Neutrophil (primary cell): ENCODE measurements around the gene FGFRL1.

Experiments used
- H3K27ac ChIP-seq: fragments of 200-600 bp; sonication (generic); 2 replicates; pipeline ENCODE4 v1.5.1; 2016; ENCODE audit warnings: mild to moderate bottlenecking, moderate library complexity
- H3K27me3 ChIP-seq: fragments of 200-600 bp; sonication (generic); 2 replicates; pipeline ENCODE4 v1.6.0; 2016; ENCODE audit warnings: mild to moderate bottlenecking
- H3K36me3 ChIP-seq: fragments of 200-600 bp; sonication (generic); 2 replicates; pipeline ENCODE4 v1.5.1; 2017
- H3K4me1 ChIP-seq, 2 experiments: fragments of 200-600 bp in 1 of 2; sonication (generic) in 1 of 2; 1 replicate in 1 of 2; 2 replicates in 1 of 2; pipeline versions ENCODE4 v1.5.1 to v1.6.1; 2013 to 2016; ENCODE audit warnings: low read depth in 1 of 2, low read length in 1 of 2, mild to moderate bottlenecking in 1 of 2, moderate library complexity in 1 of 2; ENCODE audit not compliant: control insufficient read depth in 1 of 2, insufficient read depth in 1 of 2
- H3K4me3 ChIP-seq, 2 experiments: fragments of 200-600 bp in 1 of 2; sonication (generic) in 1 of 2; 1 replicate in 1 of 2; 2 replicates in 1 of 2; pipeline ENCODE4 v1.5.1; 2013 to 2016; ENCODE audit warnings: low read depth in 1 of 2, low read length in 1 of 2, mild to moderate bottlenecking in 1 of 2, moderate library complexity in 1 of 2
- H3K9me3 ChIP-seq: fragments of 200-600 bp; sonication (generic); 2 replicates; pipeline ENCODE4 v1.5.1; 2016
- CTCF ChIP-seq: fragments of 200-600 bp; sonication (generic); IDR thresholded peaks from 2 replicates; pipeline ENCODE4 v1.5.1; 2016; ENCODE audit warnings: antibody characterized with exemption

The FGFRL1 gene

GRCh38 chr4:1022739-1023066 lies 11.3 kb downstream of the FGFRL1 start:
- Histone ChIP-seq H3K36me3 (no peaks in the 10 kb centered on the region), H3K27ac (no peak overlapping the region), H3K27me3 (no peaks in the 10 kb centered on the region), H3K9me3 (no peaks in the 10 kb centered on the region), H3K4me1 (no peaks in the 10 kb centered on the region), H3K4me3 (no peak overlapping the region)
- no peak for TF ChIP-seq CTCF

- no peak overlapping the region for H3K27ac ChIP-seq
- no peaks in the 10 kb centered on the region for H3K4me1 ChIP-seq
These were observed 11.7 kb downstream of the FGFRL1 start for GRCh38 chr4:1023075-1023640.

GRCh38 chr4:1023895-1024740 lies 12.7 kb downstream of the FGFRL1 start:
- H3K4me1 ChIP-seq = no peaks in the 10 kb centered on the region
- no peak overlapping the region for H3K4me3 ChIP-seq
- H3K36me3 ChIP-seq = no peaks in the 10 kb centered on the region
- no peaks in the 10 kb centered on the region for H3K27me3 ChIP-seq
- no peak for TF ChIP-seq CTCF
- no peaks in the 10 kb centered on the region for H3K9me3 ChIP-seq
- no peak overlapping the region for H3K27ac ChIP-seq

More at GRCh38 chr4:1023075-1023640, 11.7 kb downstream of the FGFRL1 start:
- Histone ChIP-seq H3K36me3 (no peaks in the 10 kb centered on the region), H3K27me3 (no peaks in the 10 kb centered on the region), H3K4me3 (no peak overlapping the region), H3K9me3 (no peaks in the 10 kb centered on the region)
- TF ChIP-seq CTCF = no peak

GRCh38 chr4:1024882-1025545 lies 13.6 kb downstream of the FGFRL1 start:
- Histone ChIP-seq H3K27ac (no peak overlapping the region), H3K9me3 (no peaks in the 10 kb centered on the region), H3K4me1 (no peaks in the 10 kb centered on the region), H3K4me3 (no peak overlapping the region), H3K27me3 (no peaks in the 10 kb centered on the region), H3K36me3 (no peaks in the 10 kb centered on the region)
- no peak for TF ChIP-seq CTCF

- Histone ChIP-seq H3K27me3 (no peaks in the 10 kb centered on the region), H3K9me3 (no peaks in the 10 kb centered on the region), H3K4me3 (no peak overlapping the region), H3K36me3 (no peaks in the 10 kb centered on the region), H3K4me1 (no peaks in the 10 kb centered on the region), H3K27ac (no peak overlapping the region)
- TF ChIP-seq CTCF = no peak
These were observed 14.7 kb downstream of the FGFRL1 start for GRCh38 chr4:1026115-1026514.
